NCI-H526 (cell line): ENCODE results near the gene LHFPL2.
A peak's percentile ranks its signal among the peaks of the same experiment; 100 is the strongest.

ENCODE experiments used
- DNase-seq, 2 experiments: peaks; one replicate each; lab custom pipeline; 2025; lab: John Stamatoyannopoulos, UW

LHFPL2 gene

GRCh38 chr5:78666041-78666444 is 17.5 kb upstream of the LHFPL2 start:
- DNase-seq: no peak

DNA sequence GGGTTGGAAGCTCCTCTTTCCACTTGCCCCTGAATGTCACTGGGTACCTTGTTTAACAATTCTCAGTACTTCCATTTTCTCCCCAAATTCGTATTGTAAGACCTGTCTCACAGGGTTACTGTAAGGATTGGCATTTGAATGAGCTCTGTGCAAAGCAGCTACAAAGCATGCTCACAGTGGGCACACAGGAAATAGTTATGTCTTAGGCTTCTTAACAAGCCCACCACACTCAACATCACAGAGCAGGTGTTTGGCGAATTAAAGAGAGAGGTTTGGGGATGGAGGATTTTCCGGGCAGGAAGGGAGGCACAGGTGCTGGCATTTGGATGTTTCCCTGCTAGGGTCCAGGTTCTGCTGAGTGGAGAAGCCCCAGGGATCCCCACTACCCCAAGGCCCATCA is 17.0 kb upstream of the LHFPL2 start:
- no peak for DNase-seq

- no peak for DNase-seq
Observed at GRCh38 chr5:78662323-78662722, 13.8 kb upstream of the LHFPL2 start.

DNA sequence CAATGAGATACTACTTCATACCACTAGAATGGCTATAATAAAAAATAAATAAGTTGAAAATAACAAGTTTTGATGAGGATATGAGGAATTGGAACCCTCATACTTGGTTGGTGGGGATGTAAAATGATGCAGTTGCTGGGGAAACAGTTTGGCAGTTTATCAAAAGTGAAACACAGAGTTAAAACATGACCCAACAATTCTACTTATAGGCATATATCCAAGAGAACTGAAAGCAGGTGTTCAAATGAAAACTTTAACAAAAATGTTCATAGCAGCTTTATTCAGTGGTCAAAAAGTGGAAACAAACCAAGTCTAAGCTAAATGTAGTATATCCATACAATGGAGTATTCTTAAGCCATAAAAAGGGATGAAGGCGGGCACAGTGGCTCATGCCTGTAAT is 13.1 kb upstream of the LHFPL2 start:
- no peak for DNase-seq

DNA sequence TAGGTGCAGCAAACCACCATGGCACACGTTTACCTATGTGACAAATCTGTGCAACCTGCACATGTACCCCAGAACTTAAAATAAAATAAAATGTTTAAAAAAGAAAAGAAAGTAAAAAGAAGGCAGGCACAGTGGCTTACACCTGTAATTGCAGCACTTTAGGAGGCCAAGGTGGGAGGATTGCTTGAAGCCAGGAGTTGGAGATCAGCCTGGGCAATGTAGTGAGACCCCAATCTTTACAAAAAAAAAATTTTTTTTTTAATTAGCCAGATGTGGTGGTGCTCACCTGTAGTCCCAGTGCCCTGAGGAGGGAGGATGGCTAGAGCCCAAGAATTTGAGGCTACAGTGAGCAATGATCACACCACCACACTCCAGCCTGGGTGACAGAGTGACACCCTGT is 12.5 kb upstream of the LHFPL2 start:
- no peak for DNase-seq

DNA sequence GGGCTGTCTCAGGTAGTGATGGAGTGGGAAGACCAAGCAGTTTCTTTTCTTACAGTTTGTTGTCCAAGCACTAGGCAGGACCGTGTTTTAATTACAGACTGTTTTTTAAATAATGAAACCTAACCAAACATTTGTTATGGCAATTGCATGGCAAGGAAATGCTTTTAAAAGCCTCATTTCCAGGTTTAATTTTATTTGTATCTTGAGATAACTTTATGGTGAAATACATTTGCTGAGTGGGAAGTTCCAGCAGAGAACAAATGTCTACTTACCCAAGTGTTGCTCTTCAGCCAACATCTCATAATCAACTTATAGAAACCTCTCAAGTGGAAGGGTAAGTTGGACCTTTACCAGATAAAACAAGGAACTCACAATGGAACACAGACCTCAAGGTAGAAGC is 11.8 kb upstream of the LHFPL2 start:
- DNase-seq: no peak

DNA sequence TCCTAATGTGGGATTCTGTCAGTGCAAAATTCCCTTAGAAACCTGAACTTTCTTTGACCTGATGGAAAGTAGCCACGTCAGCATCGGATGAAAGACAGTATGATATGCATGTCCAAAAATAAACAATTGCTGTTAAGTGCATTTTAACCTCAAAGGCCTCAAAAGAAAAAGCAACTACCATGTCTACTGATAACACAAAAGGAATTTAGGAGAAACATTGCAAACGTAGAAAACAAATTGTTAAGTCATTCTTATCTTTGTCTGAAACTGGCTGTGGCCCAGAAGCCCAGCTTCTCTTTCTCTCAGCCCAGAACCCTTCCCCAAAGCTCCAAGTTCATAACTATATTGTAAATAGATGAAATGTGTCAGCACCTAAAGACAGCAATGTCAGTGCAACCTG is 11.1 kb upstream of the LHFPL2 start:
- no peak for DNase-seq

- no peak for DNase-seq
Observed at GRCh38 chr5:78659114-78659513, 10.5 kb upstream of the LHFPL2 start.

- no peak for DNase-seq
Observed at GRCh38 chr5:78657201-78657600, 8.6 kb upstream of the LHFPL2 start.

GRCh38 chr5:78655746-78656290 is 7.2 kb upstream of the LHFPL2 start:
- DNase-seq: no peak

- no peak for DNase-seq
Observed at GRCh38 chr5:78654386-78654785, 5.8 kb upstream of the LHFPL2 start.

DNA sequence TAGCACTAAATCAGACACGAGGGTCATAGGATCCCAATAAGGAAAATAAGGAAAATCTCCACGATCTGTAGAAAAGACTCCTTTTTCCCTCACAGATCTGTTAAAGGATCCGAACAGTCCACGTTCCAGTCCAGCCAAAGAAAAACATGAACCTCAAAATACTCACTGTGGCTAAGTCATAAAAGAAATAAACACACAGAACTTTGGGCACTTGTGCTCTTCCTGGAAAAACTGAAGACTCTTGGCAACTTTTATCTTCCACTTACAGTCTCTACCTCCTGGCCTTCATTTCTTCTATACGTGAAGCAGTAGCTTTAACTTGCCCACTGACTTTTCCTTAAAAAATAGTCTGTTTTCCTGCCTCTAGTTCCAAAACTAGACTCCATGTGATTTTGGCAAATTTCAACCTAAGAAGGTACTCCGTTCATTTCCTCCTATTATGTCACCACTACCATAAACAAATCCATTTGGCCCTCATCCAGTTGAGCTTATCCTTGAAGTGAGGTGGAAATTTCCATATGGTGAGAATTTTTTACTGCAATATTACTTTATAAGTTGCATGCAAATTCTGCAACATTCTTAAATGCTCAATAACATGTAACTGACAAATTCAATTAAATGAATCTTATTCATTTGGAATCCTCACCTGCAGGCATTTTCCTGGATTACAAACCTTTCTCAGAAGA is 5.3 kb upstream of the LHFPL2 start:
- no peak for DNase-seq

DNA sequence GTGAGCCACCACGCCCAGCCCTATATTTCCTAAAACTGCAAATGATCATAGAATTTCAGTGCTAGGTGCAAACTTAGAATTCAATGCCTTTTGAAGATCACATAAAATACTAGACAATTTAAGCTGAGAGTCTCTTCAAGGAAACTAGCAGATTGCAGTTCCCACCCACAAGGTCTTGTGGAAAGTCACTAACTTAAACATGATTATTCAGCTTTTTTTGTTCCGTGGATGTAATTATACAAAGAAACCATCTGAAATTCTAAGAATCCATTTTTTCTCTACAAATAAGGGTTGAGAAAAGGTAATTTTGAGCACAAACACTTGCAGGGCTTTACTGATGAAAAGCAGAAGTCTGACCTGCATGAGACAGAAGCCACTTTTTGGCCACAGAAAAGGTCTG is 4.5 kb upstream of the LHFPL2 start:
- no peak for DNase-seq

DNA sequence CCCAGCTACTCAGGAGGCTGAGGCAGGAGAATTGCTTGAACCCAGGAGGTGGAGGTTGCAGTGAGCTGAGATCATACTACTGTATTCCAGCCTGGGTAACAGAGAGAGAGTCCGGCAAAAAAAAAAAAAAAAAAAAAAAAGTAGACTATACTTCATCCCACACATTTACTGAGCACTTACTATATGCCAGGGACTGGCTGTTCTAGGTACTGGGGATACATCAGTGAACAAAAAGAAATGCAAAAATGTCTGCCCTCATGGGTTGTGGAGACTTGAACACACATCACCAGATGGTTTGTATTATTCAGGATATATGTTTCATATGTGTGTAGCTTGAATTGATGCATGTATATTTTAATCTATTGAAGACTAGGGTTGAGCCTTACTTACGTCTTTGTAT is 2.9 kb upstream of the LHFPL2 start:
- DNase-seq: no peak

DNA sequence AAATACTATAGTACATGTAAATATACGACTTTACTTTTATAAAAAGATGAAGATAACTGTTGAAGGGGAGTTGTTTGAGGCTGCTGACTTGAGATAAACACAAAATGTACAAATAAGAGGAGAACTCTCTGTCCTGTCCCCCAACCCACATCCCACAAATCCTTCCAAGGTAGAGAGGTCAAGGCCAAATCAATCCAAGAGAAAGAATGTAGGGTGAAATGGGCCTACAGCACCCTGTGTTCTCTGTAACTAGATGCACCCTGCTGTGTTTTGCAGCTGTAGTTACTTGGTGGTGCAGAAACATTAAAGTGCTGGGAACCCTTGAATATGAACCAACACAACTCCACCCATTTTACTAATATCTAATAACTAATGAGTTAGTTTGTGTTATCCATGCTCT is 2.0 kb upstream of the LHFPL2 start:
- DNase-seq: no peak

- no peak for DNase-seq
Observed at GRCh38 chr5:78649861-78650496, 1.4 kb upstream of the LHFPL2 start.

DNA sequence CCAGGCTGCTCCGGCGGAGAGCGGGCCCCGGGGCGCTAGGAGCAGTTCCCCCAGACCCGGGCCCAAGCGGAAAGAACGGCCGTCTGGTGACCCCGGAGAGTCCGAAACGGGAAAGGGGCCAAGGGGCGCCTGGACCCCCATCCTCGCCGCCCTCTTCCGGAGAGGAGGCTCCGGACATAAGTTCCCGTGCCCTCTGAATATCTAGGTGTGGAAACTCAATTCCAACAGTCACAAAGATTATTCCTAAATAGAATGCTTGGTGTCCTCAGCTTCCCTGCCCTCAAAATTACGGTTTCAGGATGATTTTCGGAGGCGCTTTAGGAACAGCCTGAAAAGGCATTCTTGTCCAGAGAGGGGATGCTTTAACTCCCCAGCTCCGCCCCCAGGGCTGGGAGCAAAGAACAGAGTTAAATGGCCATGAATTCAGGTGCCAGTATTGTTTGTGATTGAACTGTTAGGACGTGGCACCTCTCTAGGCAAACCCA is 681 bp upstream of the LHFPL2 start:
- DNase-seq: no peak

DNA sequence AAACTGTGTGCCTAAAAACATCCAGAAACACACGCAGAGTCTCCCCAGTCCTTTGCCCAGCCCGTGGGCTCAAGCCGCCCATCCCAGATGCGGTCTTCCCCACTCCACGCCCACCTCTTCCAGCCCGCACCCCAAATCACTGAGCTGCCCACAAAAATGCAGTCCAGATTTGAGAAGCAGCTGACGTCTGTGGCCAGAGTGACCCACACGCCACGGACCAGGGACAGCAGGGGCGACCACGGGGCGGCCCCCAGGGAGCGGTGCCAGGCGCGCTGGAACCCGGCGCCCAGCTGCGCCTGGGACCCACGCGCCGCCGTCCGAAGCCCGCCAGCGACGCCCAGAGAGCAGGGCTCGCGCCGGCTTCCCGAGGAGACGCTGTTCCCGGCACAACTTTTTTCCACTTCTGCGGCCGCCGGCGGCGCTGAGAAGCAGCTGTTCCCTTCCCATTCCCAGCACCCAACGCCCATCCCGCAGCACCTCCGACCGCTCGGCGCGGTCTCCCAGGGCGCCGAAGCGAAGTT is 674 bp downstream of the LHFPL2 start:
- DNase-seq: peak; percentile 32 to 79

GRCh38 chr5:78647351-78647818 is 1.2 kb downstream of the LHFPL2 start:
- peak in 1 of 2 experiments; percentile 15 for DNase-seq

DNA sequence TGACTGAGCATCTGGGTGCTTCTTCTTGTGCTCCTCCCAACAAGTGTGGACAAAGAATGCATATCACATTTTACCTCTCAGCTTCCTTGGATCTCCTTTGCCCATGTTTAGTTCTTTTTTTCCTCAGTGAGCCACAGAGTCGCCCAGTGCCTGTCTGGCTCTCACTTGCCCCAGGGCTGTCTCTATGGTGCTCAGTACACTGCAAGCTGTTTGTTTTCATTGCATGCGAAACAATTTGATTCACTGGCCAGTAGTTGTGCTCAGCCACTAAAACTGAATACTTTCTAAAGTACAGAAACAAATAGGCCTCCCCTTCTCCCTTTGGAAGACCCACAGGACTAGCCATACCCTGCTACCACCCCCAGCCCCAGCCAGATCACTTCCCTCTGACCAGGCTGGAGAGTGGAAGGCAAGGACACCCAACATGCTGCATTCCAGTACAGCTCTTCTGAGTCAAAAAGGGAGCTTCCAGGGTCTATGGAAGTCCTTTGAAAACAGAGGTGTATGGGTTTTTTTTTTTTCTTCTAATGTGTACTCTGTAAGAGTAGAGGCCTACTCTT is 3.8 kb downstream of the LHFPL2 start:
- DNase-seq: no peak

DNA sequence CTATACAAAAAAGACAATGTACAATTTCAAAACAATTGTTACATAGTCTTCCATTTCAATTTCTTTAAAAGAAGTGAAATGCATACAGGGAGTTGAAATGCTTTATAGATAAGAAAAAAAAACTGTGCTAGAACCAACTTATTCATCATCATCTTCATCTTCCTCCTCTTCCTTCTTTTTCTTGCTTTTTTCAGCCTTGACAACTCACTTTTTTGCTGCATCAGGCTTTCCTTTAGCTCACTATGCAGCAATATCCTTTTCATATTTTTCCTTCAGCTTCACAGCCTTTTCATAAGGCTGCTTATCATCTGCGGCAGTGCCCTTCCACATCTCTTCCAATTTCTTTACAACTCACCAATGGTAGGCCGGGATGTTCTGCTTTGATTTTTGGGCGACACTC is 4.4 kb downstream of the LHFPL2 start:
- no peak for DNase-seq

DNA sequence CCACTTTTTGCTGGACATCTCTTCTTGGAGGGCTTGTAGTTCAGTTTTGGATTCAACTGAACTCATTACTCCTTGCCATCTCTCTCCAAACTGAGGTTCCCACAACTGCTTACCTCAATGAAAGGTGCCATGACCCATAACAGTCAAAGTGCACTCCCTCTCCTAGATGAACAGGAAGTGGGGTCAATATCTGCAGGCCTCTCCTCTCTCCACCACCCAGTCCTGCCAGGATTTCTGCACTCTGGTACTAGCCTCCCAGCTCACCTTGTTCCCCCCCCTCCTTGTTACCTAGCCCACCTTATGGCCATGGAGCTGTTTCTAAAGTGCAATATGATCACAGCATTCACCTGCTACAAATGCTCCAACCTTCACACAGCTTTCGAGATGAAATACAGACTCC is 5.9 kb downstream of the LHFPL2 start:
- no peak for DNase-seq
